ENCODE results near the gene KPNA2. TPM values are rescaled to one million over a fixed set of nuclear protein-coding genes. Genes with fewer than 3 reads are reported as not detected.
"Not testable (repeated sequence)": the region's sequence is repeated elsewhere in the genome, so short reads cannot be mapped to it uniquely, and the experiment has no call there.

Gene KPNA2
- total RNA-seq, 1 experiment from 2014 or later, result 481 TPM

DNA sequence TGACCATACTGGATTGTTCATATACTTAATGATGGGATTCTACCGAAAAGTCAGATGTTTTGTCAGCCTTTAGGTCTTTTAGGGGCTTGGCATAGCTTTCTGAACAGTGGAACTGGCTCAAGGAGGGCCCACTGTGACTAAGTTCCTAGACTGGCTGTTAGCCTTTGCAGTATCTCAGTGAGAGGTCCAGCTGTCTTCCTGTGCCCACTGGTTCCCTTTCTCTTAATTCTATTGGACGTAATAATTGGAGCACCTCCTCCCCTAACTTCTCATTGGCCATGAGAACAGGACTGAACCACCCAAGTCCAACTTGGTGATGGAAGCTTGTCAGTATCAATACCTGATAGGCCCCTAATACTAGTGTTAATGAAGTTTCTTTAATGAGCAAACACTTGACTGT is 13.5 kb downstream of the KPNA2 start:
- peak; percentile 46 for DNase-seq (ENCODE audit: low spot score)
- H3K27me3 ChIP-seq (replicated peaks; ENCODE audit: insufficient read depth, low read depth, low read length, poor library complexity), result no peaks in the 10 kb centered on the region
- BruUV-seq (replicated peaks), result no TSS peak
- peaks cover 14% of the 10 kb centered on the region for H3K4me1 ChIP-seq (ENCODE audit: insufficient read depth, low read length, poor library complexity, severe bottlenecking)
- CTCF ChIA-PET, result no interaction called here
- peaks cover 40% of the 10 kb centered on the region for H3K36me3 ChIP-seq (ENCODE audit: insufficient read depth, low read length, poor library complexity, severe bottlenecking)
- no peak overlapping the region for H3K4me3 ChIP-seq (ENCODE audit: low read depth, low read length, poor library complexity, severe bottlenecking)
- intact Hi-C loops (cut with micrococcal nuclease; ENCODE audit: unreplicated experiment), result no loop called here
- no peaks in the 10 kb centered on the region for H3K9me3 ChIP-seq (ENCODE audit: low read depth, low read length, poor library complexity, severe bottlenecking)
- POLR2A ChIA-PET (ENCODE audit: low non-redundant PET), result no interaction called here
- TF ChIP-seq, protein P1, sequence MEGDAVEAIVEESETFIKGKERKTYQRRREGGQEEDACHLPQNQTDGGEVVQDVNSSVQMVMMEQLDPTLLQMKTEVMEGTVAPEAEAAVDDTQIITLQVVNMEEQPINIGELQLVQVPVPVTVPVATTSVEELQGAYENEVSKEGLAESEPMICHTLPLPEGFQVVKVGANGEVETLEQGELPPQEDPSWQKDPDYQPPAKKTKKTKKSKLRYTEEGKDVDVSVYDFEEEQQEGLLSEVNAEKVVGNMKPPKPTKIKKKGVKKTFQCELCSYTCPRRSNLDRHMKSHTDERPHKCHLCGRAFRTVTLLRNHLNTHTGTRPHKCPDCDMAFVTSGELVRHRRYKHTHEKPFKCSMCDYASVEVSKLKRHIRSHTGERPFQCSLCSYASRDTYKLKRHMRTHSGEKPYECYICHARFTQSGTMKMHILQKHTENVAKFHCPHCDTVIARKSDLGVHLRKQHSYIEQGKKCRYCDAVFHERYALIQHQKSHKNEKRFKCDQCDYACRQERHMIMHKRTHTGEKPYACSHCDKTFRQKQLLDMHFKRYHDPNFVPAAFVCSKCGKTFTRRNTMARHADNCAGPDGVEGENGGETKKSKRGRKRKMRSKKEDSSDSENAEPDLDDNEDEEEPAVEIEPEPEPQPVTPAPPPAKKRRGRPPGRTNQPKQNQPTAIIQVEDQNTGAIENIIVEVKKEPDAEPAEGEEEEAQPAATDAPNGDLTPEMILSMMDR (conservative IDR thresholded peaks at IDR 0.05; ENCODE audit: low read depth, low read length), result no peak
- TF ChIP-seq EZH2 (IDR thresholded peaks at IDR 0.05; ENCODE audit: borderline replicate concordance, low read depth, low read length, poor library complexity, severe bottlenecking), result no peak
- no peak overlapping the region for H3K27ac ChIP-seq (ENCODE audit: low read depth, low read length, poor library complexity, severe bottlenecking)

DNA sequence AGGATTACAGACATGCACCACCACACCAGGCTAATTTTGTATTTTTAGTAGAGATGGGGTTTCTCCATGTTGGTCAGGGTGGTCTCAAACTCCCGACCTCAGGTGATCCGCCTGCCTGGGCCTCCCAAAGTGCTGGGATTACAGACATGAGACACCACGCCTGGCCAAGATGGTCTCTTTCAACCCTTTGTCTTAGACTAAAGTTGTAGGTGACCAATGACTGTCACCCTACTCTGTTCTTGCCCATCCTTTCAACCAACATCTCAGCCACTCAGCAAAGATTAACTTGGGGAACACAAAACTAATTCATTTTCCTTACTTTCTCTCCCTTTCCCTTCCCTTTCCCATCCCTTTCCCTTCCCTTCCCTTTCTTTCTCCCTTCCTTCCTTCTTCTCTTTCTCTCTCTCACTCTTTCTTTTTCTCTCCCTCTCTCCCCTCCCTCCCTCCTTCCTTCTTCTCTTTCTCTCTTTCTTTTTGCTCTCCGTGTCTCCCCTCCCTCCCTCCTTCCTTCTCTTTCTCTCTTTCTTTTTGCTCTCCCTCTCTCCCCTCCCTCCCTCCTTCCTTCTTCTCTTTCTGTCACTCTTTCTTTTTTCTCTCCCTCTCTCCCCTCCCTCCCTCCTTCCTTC is 14.4 kb downstream of the KPNA2 start:
- CTCF ChIA-PET; POLR2A ChIA-PET (ENCODE audit: low non-redundant PET): not testable (repeated sequence)

DNA sequence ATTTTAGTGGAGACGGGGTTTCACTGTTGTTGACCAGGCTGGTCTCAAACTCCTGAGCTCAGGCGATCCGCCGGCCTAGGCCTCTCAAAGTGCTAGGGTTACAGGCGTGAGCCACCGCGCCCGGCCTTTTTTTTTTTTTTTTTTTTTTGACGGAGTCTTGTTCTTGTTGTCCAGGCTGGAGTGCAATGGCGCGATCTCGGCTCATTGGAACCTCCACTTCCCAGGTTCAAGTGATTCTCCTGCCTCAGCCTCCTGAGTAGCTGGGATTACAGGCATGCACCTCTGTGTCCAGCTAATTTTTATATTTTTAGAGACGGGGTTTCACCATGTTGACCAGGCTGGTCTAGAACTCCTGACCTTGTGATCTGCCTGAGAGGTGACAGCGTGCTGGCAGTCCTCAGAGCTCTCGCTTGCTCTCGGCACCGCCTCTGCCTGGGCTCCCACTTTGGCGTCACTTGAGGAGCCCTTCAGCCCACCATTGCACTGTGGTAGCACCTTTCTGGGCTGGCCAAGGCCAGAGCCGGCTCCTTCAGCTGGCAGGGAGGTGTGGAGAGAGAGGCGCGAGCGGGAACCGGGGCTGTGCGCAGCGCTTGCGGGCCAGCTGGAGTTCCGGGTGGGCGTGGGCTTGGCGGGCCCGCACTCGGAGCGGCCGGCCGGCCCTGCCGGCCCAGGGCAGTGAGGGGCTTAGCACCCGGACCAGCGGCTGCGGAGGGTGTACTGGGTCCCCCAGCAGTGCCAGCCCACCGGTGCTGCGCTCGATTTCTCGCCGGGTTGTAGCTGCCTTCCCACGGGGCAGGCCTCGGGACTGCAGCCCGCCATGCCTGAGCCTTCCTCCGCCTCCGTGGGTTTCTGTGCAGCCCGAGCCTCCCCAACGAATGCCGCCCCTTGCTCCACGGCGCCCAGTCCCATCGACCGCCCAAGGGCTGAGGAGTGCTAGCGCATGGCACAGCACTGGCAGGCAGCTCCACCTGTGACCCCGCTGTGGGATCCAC is 16.1 kb downstream of the KPNA2 start:
- not testable (repeated sequence) for BruUV-seq (replicated peaks)

More for the DNA sequence above, 14.4 kb downstream of the KPNA2 start:
- BruUV-seq (replicated peaks); H3K27me3 ChIP-seq (replicated peaks; ENCODE audit: insufficient read depth, low read depth, low read length, poor library complexity); H3K4me3 ChIP-seq (ENCODE audit: low read depth, low read length, poor library complexity, severe bottlenecking); DNase-seq (ENCODE audit: low spot score); H3K9me3 ChIP-seq (ENCODE audit: low read depth, low read length, poor library complexity, severe bottlenecking): not testable (repeated sequence)
- H3K36me3 ChIP-seq (ENCODE audit: insufficient read depth, low read length, poor library complexity, severe bottlenecking), result peaks cover 31% of the 10 kb centered on the region
- H3K4me1 ChIP-seq (ENCODE audit: insufficient read depth, low read length, poor library complexity, severe bottlenecking), result peaks cover 24% of the 10 kb centered on the region
- peak overlapping the region; percentile 12 for H3K27ac ChIP-seq (ENCODE audit: low read depth, low read length, poor library complexity, severe bottlenecking)
- intact Hi-C loops (cut with micrococcal nuclease; ENCODE audit: unreplicated experiment), result loop anchor here (10.0 kb wide), 1 partner anchor 155 kb away; no protein-coding TSS in a partner anchor

GRCh38 chr17:68052810-68053209 is 17.3 kb downstream of the KPNA2 start:
- ChIA-PET CTCF (no interaction called here), POLR2A (ENCODE audit: low non-redundant PET) (no interaction called here)
- no TSS peak for BruUV-seq (replicated peaks)
- Histone ChIP-seq H3K4me3 (ENCODE audit: low read depth, low read length, poor library complexity, severe bottlenecking) (no peak overlapping the region), H3K4me1 (ENCODE audit: insufficient read depth, low read length, poor library complexity, severe bottlenecking) (peaks cover 24% of the 10 kb centered on the region), H3K27me3 (replicated peaks; ENCODE audit: insufficient read depth, low read depth, low read length, poor library complexity) (no peaks in the 10 kb centered on the region), H3K9me3 (ENCODE audit: low read depth, low read length, poor library complexity, severe bottlenecking) (no peaks in the 10 kb centered on the region), H3K27ac (ENCODE audit: low read depth, low read length, poor library complexity, severe bottlenecking) (peak overlapping the region; percentile 90), H3K36me3 (ENCODE audit: insufficient read depth, low read length, poor library complexity, severe bottlenecking) (peaks cover 2% of the 10 kb centered on the region)
- TF ChIP-seq, protein P1 (conservative IDR thresholded peaks at IDR 0.05; ENCODE audit: low read depth, low read length), result no peak
- no peak for TF ChIP-seq EZH2 (IDR thresholded peaks at IDR 0.05; ENCODE audit: borderline replicate concordance, low read depth, low read length, poor library complexity, severe bottlenecking)
- DNase-seq (ENCODE audit: low spot score), result no peak
- intact Hi-C loops (cut with micrococcal nuclease; ENCODE audit: unreplicated experiment), result loop anchor here (10.0 kb wide), 1 partner anchor 152 kb away; no protein-coding TSS in a partner anchor

More for the DNA sequence above, 16.1 kb downstream of the KPNA2 start:
- H3K9me3 ChIP-seq (ENCODE audit: low read depth, low read length, poor library complexity, severe bottlenecking); H3K27ac ChIP-seq (ENCODE audit: low read depth, low read length, poor library complexity, severe bottlenecking); H3K27me3 ChIP-seq (replicated peaks; ENCODE audit: insufficient read depth, low read depth, low read length, poor library complexity); H3K4me3 ChIP-seq (ENCODE audit: low read depth, low read length, poor library complexity, severe bottlenecking); DNase-seq (ENCODE audit: low spot score); POLR2A ChIA-PET (ENCODE audit: low non-redundant PET); CTCF ChIA-PET: not testable (repeated sequence)
- intact Hi-C loops (cut with micrococcal nuclease; ENCODE audit: unreplicated experiment), result loop anchor here (10.0 kb wide), 1 partner anchor 153 kb away; no protein-coding TSS in a partner anchor
- H3K4me1 ChIP-seq (ENCODE audit: insufficient read depth, low read length, poor library complexity, severe bottlenecking), result peaks cover 24% of the 10 kb centered on the region
- H3K36me3 ChIP-seq (ENCODE audit: insufficient read depth, low read length, poor library complexity, severe bottlenecking), result peaks cover 14% of the 10 kb centered on the region
